Urinary bladder (tissue), 4 donors: ENCODE measurements around the gene FUT8. TPM values are rescaled to one million over a fixed set of nuclear protein-coding genes. Genes with fewer than 3 reads are reported as not detected.
"Not testable (repeated sequence)": the region's sequence is repeated elsewhere in the genome, so short reads cannot be mapped to it uniquely, and the experiment has no call there.

Experiments used
- DNase-seq: peaks from one replicate; pipeline ENCODE4 v3.0.0-alpha.2; 2015; ENCODE audit errors: extremely low spot score
- H3K27ac ChIP-seq: one replicate; pipeline ENCODE4 v1.5.1; 2013; ENCODE audit warnings: low read depth, mild to moderate bottlenecking, moderate library complexity
- H3K36me3 ChIP-seq: one replicate; pipeline ENCODE4 v1.6.1; 2013; ENCODE audit warnings: mild to moderate bottlenecking, moderate library complexity; ENCODE audit not compliant: insufficient read depth
- H3K4me1 ChIP-seq: one replicate; pipeline ENCODE4 v1.6.1; 2013; ENCODE audit warnings: mild to moderate bottlenecking, moderate library complexity; ENCODE audit not compliant: insufficient read depth
- H3K4me3 ChIP-seq: one replicate; pipeline ENCODE4 v1.5.1; 2013; ENCODE audit warnings: low read depth, low read length
- WGBS: extraction: QIAGEN DNeasy Blood & Tissue Kit; methylation state at CpG from one replicate; pipeline ENCODE4 v1.1.7; 2013; 5-methylcytosine and 5-hydroxymethylcytosine counted together
- polyA plus RNA-seq: library from polyadenylated mRNA; stranded (reverse); fragments of 200-250 nt; gene quantifications from one replicate; pipeline ENCODE4 v1.2.3, GENCODE V29; 2013
- total RNA-seq: library from RNA; depleted of rRNA; stranded (reverse); fragments of >200 nt; gene quantifications from one replicate; pipeline ENCODE4 v1.2.3, GENCODE V29; 2014
- donor health status: healthy with polysubstance abuse.
- donor health status: healthy.

Gene FUT8
- total and polyA plus RNA-seq, 2 donors, result 20.9 to 62.1 TPM

GRCh38 chr14:65689070-65689469, 276.5 kb downstream of the FUT8 start:
- Histone ChIP-seq H3K4me3 (no peak overlapping the region), H3K27ac (no peak overlapping the region), H3K36me3 (no peaks in the 10 kb centered on the region), H3K4me1 (no peaks in the 10 kb centered on the region)
- DNase-seq, result no peak

- H3K4me3 ChIP-seq, DNase-seq, H3K4me1 ChIP-seq, H3K36me3 ChIP-seq, H3K27ac ChIP-seq: not testable (repeated sequence)
- 95% methylated on average over 24 of the region's 31 CpGs for WGBS
Measured at GRCh38 chr14:65692566-65692965, 280.0 kb downstream of the FUT8 start.

- no peak for DNase-seq
- no peaks in the 10 kb centered on the region for H3K4me1 ChIP-seq
- no peak overlapping the region for H3K4me3 ChIP-seq
- H3K27ac ChIP-seq, result no peak overlapping the region
- no peaks in the 10 kb centered on the region for H3K36me3 ChIP-seq
- WGBS, result 81% methylated on average over 1 of the region's 1 CpG
Measured at GRCh38 chr14:65696801-65697200, 284.3 kb downstream of the FUT8 start.

GRCh38 chr14:65703521-65703920, 291.0 kb downstream of the FUT8 start:
- Histone ChIP-seq H3K36me3 (no peaks in the 10 kb centered on the region), H3K27ac (no peak overlapping the region), H3K4me3 (no peak overlapping the region), H3K4me1 (no peaks in the 10 kb centered on the region)
- DNase-seq, result no peak
- 72% methylated on average over 3 of the region's 3 CpGs for WGBS

- H3K27ac ChIP-seq, result no peak overlapping the region
- no peaks in the 10 kb centered on the region for H3K36me3 ChIP-seq
- no peaks in the 10 kb centered on the region for H3K4me1 ChIP-seq
- WGBS, result 84% methylated on average over 4 of the region's 4 CpGs
- DNase-seq, result no peak
- no peak overlapping the region for H3K4me3 ChIP-seq
Measured at GRCh38 chr14:65703996-65704395, 291.5 kb downstream of the FUT8 start.

GRCh38 chr14:65704437-65704836, 291.9 kb downstream of the FUT8 start:
- no peak overlapping the region for H3K27ac ChIP-seq
- H3K4me1 ChIP-seq, result no peaks in the 10 kb centered on the region
- no peak for DNase-seq
- no peaks in the 10 kb centered on the region for H3K36me3 ChIP-seq
- H3K4me3 ChIP-seq, result no peak overlapping the region
- WGBS, result 43% methylated on average over 2 of the region's 2 CpGs

- no peaks in the 10 kb centered on the region for H3K4me1 ChIP-seq
- DNase-seq, result no peak
- no peak overlapping the region for H3K27ac ChIP-seq
- no peak overlapping the region for H3K4me3 ChIP-seq
- H3K36me3 ChIP-seq, result no peaks in the 10 kb centered on the region
Measured at GRCh38 chr14:65704850-65705249, 292.3 kb downstream of the FUT8 start.

- Histone ChIP-seq H3K4me1 (no peaks in the 10 kb centered on the region), H3K4me3 (no peak overlapping the region), H3K27ac (no peak overlapping the region), H3K36me3 (no peaks in the 10 kb centered on the region)
- DNase-seq, result no peak
- 76% methylated on average over 6 of the region's 6 CpGs for WGBS
Measured at GRCh38 chr14:65709576-65709975, 297.0 kb downstream of the FUT8 start.

- 98% methylated on average over 35 of the region's 35 CpGs for WGBS
Measured at GRCh38 chr14:65716813-65717212, 304.3 kb downstream of the FUT8 start.

GRCh38 chr14:65717384-65717915, 304.9 kb downstream of the FUT8 start:
- H3K36me3 ChIP-seq, DNase-seq, H3K4me1 ChIP-seq, H3K4me3 ChIP-seq, H3K27ac ChIP-seq: not testable (repeated sequence)
- WGBS, result 98% methylated on average over 29 of the region's 29 CpGs

More at GRCh38 chr14:65716813-65717212, 304.3 kb downstream of the FUT8 start:
- H3K27ac ChIP-seq, H3K36me3 ChIP-seq, H3K4me1 ChIP-seq, DNase-seq, H3K4me3 ChIP-seq: not testable (repeated sequence)

- 97% methylated on average over 1 of the region's 1 CpG for WGBS
- no peaks in the 10 kb centered on the region for H3K4me1 ChIP-seq
- no peak for DNase-seq
- no peak overlapping the region for H3K4me3 ChIP-seq
- H3K36me3 ChIP-seq, result peaks cover 2% of the 10 kb centered on the region
- no peak overlapping the region for H3K27ac ChIP-seq
Measured at GRCh38 chr14:65718629-65719028, 306.1 kb downstream of the FUT8 start.

- H3K4me3 ChIP-seq, result no peak overlapping the region
- no peak overlapping the region for H3K27ac ChIP-seq
- no peak for DNase-seq
- peaks cover 2% of the 10 kb centered on the region for H3K36me3 ChIP-seq
- 98% methylated on average over 1 of the region's 1 CpG for WGBS
- no peaks in the 10 kb centered on the region for H3K4me1 ChIP-seq
Measured at GRCh38 chr14:65720171-65720570, 307.6 kb downstream of the FUT8 start.

- no peak overlapping the region for H3K4me3 ChIP-seq
- DNase-seq, result no peak
- H3K36me3 ChIP-seq, result peaks cover 2% of the 10 kb centered on the region
- no peak overlapping the region for H3K27ac ChIP-seq
- no peaks in the 10 kb centered on the region for H3K4me1 ChIP-seq
- WGBS, result 95% methylated on average over 5 of the region's 5 CpGs
Measured at GRCh38 chr14:65720743-65721142, 308.2 kb downstream of the FUT8 start.

- H3K27ac ChIP-seq, result no peak overlapping the region
- 63% methylated on average over 3 of the region's 3 CpGs for WGBS
- peaks cover 2% of the 10 kb centered on the region for H3K36me3 ChIP-seq
- H3K4me1 ChIP-seq, result no peaks in the 10 kb centered on the region
- no peak overlapping the region for H3K4me3 ChIP-seq
- no peak for DNase-seq
Measured at GRCh38 chr14:65723348-65723747, 310.8 kb downstream of the FUT8 start.

GRCh38 chr14:65728604-65729003, 316.1 kb downstream of the FUT8 start:
- H3K36me3 ChIP-seq, result no peaks in the 10 kb centered on the region
- H3K27ac ChIP-seq, result no peak overlapping the region
- WGBS, result 98% methylated on average over 3 of the region's 3 CpGs
- no peak for DNase-seq
- H3K4me1 ChIP-seq, result no peaks in the 10 kb centered on the region
- H3K4me3 ChIP-seq, result no peak overlapping the region
